H9 (cell line): ENCODE data around the gene SDK1. TPM values are rescaled to one million over a fixed set of nuclear protein-coding genes. Genes with fewer than 3 reads are reported as not detected.

Experiments
- DNase-seq: peaks from one replicate; pipeline ENCODE4 v3.0.0-alpha.2; 2017
- H2AFZ ChIP-seq: one replicate; pipeline ENCODE4 v1.6.1; 2013; ENCODE audit warnings: mild to moderate bottlenecking, low read length, control low read depth, moderate library complexity
- H2AK5ac ChIP-seq: 2 replicates; pipeline ENCODE4 v1.6.1; 2013; ENCODE audit warnings: low read length, control low read depth, mixed read lengths; ENCODE audit not compliant: insufficient read length
- H2BK120ac ChIP-seq: one replicate; pipeline ENCODE4 v1.6.1; 2013; ENCODE audit warnings: low read depth, mild to moderate bottlenecking, low read length, control low read depth, inconsistent platforms; ENCODE audit not compliant: poor library complexity, severe bottlenecking
- H2BK12ac ChIP-seq: 2 replicates; pipeline ENCODE4 v1.6.1; 2013; ENCODE audit warnings: low read length, control low read depth, mixed read lengths, low read depth; ENCODE audit not compliant: insufficient read length
- H2BK15ac ChIP-seq: 2 replicates; pipeline ENCODE4 v1.6.1; 2013; ENCODE audit warnings: low read depth, low read length, control low read depth
- H2BK20ac ChIP-seq: one replicate; pipeline ENCODE4 v1.6.1; 2013; ENCODE audit warnings: low read depth, mild to moderate bottlenecking, low read length, control low read depth, inconsistent platforms; ENCODE audit not compliant: poor library complexity, severe bottlenecking
- H2BK5ac ChIP-seq: 2 replicates; pipeline ENCODE4 v1.6.1; 2013; ENCODE audit warnings: low read length, control low read depth, mixed read lengths; ENCODE audit not compliant: insufficient read length
- H3K14ac ChIP-seq: 2 replicates; pipeline ENCODE4 v1.6.1; 2013; ENCODE audit warnings: low read length, control low read depth; ENCODE audit not compliant: insufficient read depth
- H3K18ac ChIP-seq: 2 replicates; pipeline ENCODE4 v1.6.1; 2013; ENCODE audit warnings: low read depth, mild to moderate bottlenecking, mixed read lengths, low read length, control low read depth; ENCODE audit not compliant: insufficient read length
- H3K23ac ChIP-seq: 2 replicates; pipeline ENCODE4 v1.6.1; 2013; ENCODE audit warnings: low read length, control low read depth, mixed read lengths, low read depth; ENCODE audit not compliant: insufficient read length
- H3K23me2 ChIP-seq: 2 replicates; pipeline ENCODE4 v1.6.1; 2013; ENCODE audit warnings: low read depth, mild to moderate bottlenecking, mixed read lengths, low read length, control low read depth; ENCODE audit not compliant: insufficient read length, poor library complexity, severe bottlenecking
- H3K27ac ChIP-seq: 2 replicates; pipeline ENCODE4 v1.5.1; 2013; ENCODE audit warnings: low read length, control low read depth, mixed read lengths, low read depth; ENCODE audit not compliant: insufficient read length
- H3K27me3 ChIP-seq: 2 replicates; pipeline ENCODE4 v1.6.1; 2013; ENCODE audit warnings: low read length, control low read depth, inconsistent platforms; ENCODE audit not compliant: insufficient read depth
- H3K4ac ChIP-seq: 2 replicates; pipeline ENCODE4 v1.6.1; 2013; ENCODE audit warnings: low read depth, mild to moderate bottlenecking, control low read depth, inconsistent platforms, low read length, moderate library complexity
- H3K4me1 ChIP-seq: 2 replicates; pipeline ENCODE4 v1.6.1; 2013; ENCODE audit warnings: low read length, control low read depth, inconsistent platforms; ENCODE audit not compliant: insufficient read depth
- H3K4me2 ChIP-seq: 2 replicates; pipeline ENCODE4 v1.6.1; 2013; ENCODE audit warnings: low read length, control low read depth, mixed read lengths; ENCODE audit not compliant: insufficient read length, insufficient read depth
- H3K56ac ChIP-seq: 2 replicates; pipeline ENCODE4 v1.6.1; 2013; ENCODE audit warnings: low read depth, mild to moderate bottlenecking, mixed read lengths, low read length, control low read depth; ENCODE audit not compliant: insufficient read length
- H3K79me1 ChIP-seq: 2 replicates; pipeline ENCODE4 v1.6.1; 2013; ENCODE audit warnings: low read depth, mild to moderate bottlenecking, moderate library complexity, low read length, control low read depth, inconsistent platforms; ENCODE audit not compliant: insufficient read depth, poor library complexity, severe bottlenecking
- H3K79me2 ChIP-seq: 2 replicates; pipeline ENCODE4 v1.6.1; 2013; ENCODE audit warnings: low read length, control low read depth, inconsistent platforms; ENCODE audit not compliant: insufficient read depth
- H3K9ac ChIP-seq: 2 replicates; pipeline ENCODE4 v1.6.1; 2013; ENCODE audit warnings: low read length, control low read depth, mixed read lengths; ENCODE audit not compliant: insufficient read length; ENCODE audit errors: extremely low read depth
- H3K9me3 ChIP-seq: one replicate; pipeline ENCODE4 v1.6.1; 2013; ENCODE audit warnings: low read depth, low read length, inconsistent platforms; ENCODE audit not compliant: control insufficient read depth
- H3T11ph ChIP-seq: one replicate; pipeline ENCODE4 v1.6.1; 2013; ENCODE audit warnings: mild to moderate bottlenecking, low read length, control low read depth, inconsistent platforms
- H4K20me1 ChIP-seq: one replicate; pipeline ENCODE4 v1.6.1; 2013; ENCODE audit not compliant: control insufficient read depth, insufficient read length, insufficient read depth
- H4K5ac ChIP-seq: 2 replicates; pipeline ENCODE4 v1.6.1; 2013; ENCODE audit warnings: low read depth, mild to moderate bottlenecking, mixed read lengths, low read length, control low read depth; ENCODE audit not compliant: insufficient read length
- H4K8ac ChIP-seq: replicated peaks from 2 replicates; pipeline ENCODE4 v1.6.1; 2013; ENCODE audit warnings: low read length, control low read depth, mixed read lengths, low read depth; ENCODE audit not compliant: insufficient read length
- H4K91ac ChIP-seq: 2 replicates; pipeline ENCODE4 v1.6.1; 2013; ENCODE audit warnings: low read depth, mild to moderate bottlenecking, moderate library complexity, mixed read lengths, low read length, control low read depth; ENCODE audit not compliant: insufficient read length
- H3K27ac Mint-ChIP-seq, 3 experiments: 2 replicates in 2 of 3; 3 replicates in 1 of 3; pipeline ENCODE4 v1.8.0; 2020 to 2021; ENCODE audit warnings: mixed read lengths in 3 of 3, mild to moderate bottlenecking in 1 of 3, moderate library complexity in 1 of 3
- H3K27me3 Mint-ChIP-seq: 2 replicates; pipeline ENCODE4 v1.8.0; 2021; ENCODE audit warnings: low read depth, mild to moderate bottlenecking, moderate library complexity, mixed read lengths
- H3K36me3 Mint-ChIP-seq, 3 experiments: 2 replicates in 2 of 3; 3 replicates in 1 of 3; pipeline ENCODE4 v1.8.0; 2020 to 2021; ENCODE audit warnings: low read depth in 3 of 3, mixed read lengths in 3 of 3; ENCODE audit not compliant: insufficient read depth in 1 of 3
- H3K4me1 Mint-ChIP-seq, 2 experiments: 2 replicates each; pipeline ENCODE4 v1.8.0; 2020; ENCODE audit warnings: mixed read lengths in 2 of 2
- H3K4me3 Mint-ChIP-seq, 2 experiments: 2 replicates in 1 of 2; 3 replicates in 1 of 2; pipeline ENCODE4 v1.8.0; 2020 to 2021; ENCODE audit warnings: mild to moderate bottlenecking in 2 of 2, mixed read lengths in 2 of 2, moderate library complexity in 1 of 2
- H3K9me3 Mint-ChIP-seq, 2 experiments: 2 replicates in 1 of 2; 3 replicates in 1 of 2; pipeline ENCODE4 v1.8.0; 2020; ENCODE audit warnings: mild to moderate bottlenecking in 2 of 2, mixed read lengths in 2 of 2, moderate library complexity in 1 of 2
- WGBS: extraction: QIAGEN DNeasy Blood & Tissue Kit; methylation state at CpG from one replicate; pipeline ENCODE4 v1.1.7; 2013; ENCODE audit warnings: missing lambda C conversion rate, low lambda C conversion rate, mixed read lengths; ENCODE audit not compliant: insufficient read length; ENCODE audit errors: extremely low coverage; 5-methylcytosine and 5-hydroxymethylcytosine counted together
- total RNA-seq: library from RNA; stranded (reverse); gene quantifications from 2 replicates; pipeline ENCODE4 v1.2.1, GENCODE V29; 2021
- TF ChIP-seq, protein P1 (sequence below): fragments of 200-600 bp; sonication (generic); conservative IDR thresholded peaks from 3 replicates; pipeline ENCODE4 v1.8.0; 2021; ENCODE audit warnings: antibody characterized with exemption, mild to moderate bottlenecking

SDK1 gene
- total RNA-seq, 1 experiment from 2014 or later, result 8.7 TPM

DNA sequence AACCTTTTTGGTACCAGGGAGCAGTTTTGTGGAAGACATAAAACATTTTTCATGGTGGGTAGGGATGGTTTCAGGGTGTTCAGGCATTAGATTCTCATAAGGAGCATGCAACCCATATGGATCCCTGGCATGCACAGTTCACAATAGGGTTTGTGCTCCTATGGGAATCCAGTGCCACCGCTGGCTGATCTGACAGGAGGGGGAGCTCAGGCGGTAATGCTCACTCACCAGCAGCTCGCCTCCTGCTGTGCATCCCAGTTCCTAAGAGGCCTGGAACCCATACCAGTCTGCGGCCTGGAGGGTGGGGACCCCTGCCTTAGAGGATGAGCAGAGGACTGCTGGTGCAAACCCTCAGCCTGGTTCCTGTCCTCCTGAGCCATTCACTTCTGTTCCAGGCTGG lies 561.7 kb downstream of the SDK1 start:
- Mint-ChIP-seq H3K27ac (peak overlapping the region in 1 of 3 experiments; percentile 59; a peak in 1 of 7 replicates), H3K4me3 (no peak overlapping the region), H3K9me3 (peaks cover 4 to 5% of the 10 kb centered on the region in 2 experiments; a peak in 3 of 5 replicates), H3K4me1 (peaks cover 13 to 20% of the 10 kb centered on the region in 2 experiments), H3K27me3 (no peaks in the 10 kb centered on the region; the same call in 1 of the 2 replicates), H3K36me3 (no peaks in the 10 kb centered on the region; a peak in 3 of 7 replicates)
- Histone ChIP-seq H3K79me2 (no peaks in the 10 kb centered on the region), H3K27ac (no peak overlapping the region), H2BK12ac (no peak overlapping the region), H2BK15ac (no peak overlapping the region), H4K8ac (no peak overlapping the region), H3K4ac (no peak overlapping the region), H3K23me2 (no peaks in the 10 kb centered on the region), H3K4me2 (no peak overlapping the region), H3K79me1 (no peaks in the 10 kb centered on the region), H3K18ac (no peak overlapping the region), H2BK5ac (no peak overlapping the region), H3K14ac (no peak overlapping the region), H4K20me1 (no peaks in the 10 kb centered on the region), H2AK5ac (no peak overlapping the region), H3K9ac (no peak overlapping the region), H3K9me3 (no peaks in the 10 kb centered on the region), H2BK20ac (no peak overlapping the region), H3T11ph (no peak overlapping the region), H4K5ac (no peak overlapping the region), H4K91ac (no peak overlapping the region), H2AFZ (no peak overlapping the region), H3K4me1 (peaks cover 5% of the 10 kb centered on the region; the same call in 1 of the 2 replicates), H3K27me3 (no peaks in the 10 kb centered on the region), H3K56ac (no peak overlapping the region), H2BK120ac (no peak overlapping the region), H3K23ac (no peak overlapping the region)
- no peak for DNase-seq
- no CpG with 5 or more reads among the region's 4 CpGs for WGBS
- TF ChIP-seq, protein P1, sequence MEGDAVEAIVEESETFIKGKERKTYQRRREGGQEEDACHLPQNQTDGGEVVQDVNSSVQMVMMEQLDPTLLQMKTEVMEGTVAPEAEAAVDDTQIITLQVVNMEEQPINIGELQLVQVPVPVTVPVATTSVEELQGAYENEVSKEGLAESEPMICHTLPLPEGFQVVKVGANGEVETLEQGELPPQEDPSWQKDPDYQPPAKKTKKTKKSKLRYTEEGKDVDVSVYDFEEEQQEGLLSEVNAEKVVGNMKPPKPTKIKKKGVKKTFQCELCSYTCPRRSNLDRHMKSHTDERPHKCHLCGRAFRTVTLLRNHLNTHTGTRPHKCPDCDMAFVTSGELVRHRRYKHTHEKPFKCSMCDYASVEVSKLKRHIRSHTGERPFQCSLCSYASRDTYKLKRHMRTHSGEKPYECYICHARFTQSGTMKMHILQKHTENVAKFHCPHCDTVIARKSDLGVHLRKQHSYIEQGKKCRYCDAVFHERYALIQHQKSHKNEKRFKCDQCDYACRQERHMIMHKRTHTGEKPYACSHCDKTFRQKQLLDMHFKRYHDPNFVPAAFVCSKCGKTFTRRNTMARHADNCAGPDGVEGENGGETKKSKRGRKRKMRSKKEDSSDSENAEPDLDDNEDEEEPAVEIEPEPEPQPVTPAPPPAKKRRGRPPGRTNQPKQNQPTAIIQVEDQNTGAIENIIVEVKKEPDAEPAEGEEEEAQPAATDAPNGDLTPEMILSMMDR, result no peak
